Endothelial cell (in vitro differentiated cells): ENCODE results near the gene DLL1. TPM values are rescaled to one million over a fixed set of nuclear protein-coding genes. Genes with fewer than 3 reads are reported as not detected.

ENCODE experiments used
- DNase-seq: peaks from one replicate; pipeline ENCODE4 v3.0.0; 2021; ENCODE audit warnings: low spot score
- H3K27ac Mint-ChIP-seq: one replicate; pipeline ENCODE4 v1.8.0; 2021; ENCODE audit warnings: mixed read lengths, inconsistent platforms; ENCODE audit not compliant: unreplicated experiment
- H3K27me3 Mint-ChIP-seq: one replicate; pipeline ENCODE4 v1.8.0; 2021; ENCODE audit warnings: mild to moderate bottlenecking, moderate library complexity, mixed read lengths, inconsistent platforms; ENCODE audit not compliant: unreplicated experiment
- H3K36me3 Mint-ChIP-seq: one replicate; pipeline ENCODE4 v1.8.0; 2021; ENCODE audit warnings: mild to moderate bottlenecking, low read depth, mixed read lengths, inconsistent platforms; ENCODE audit not compliant: unreplicated experiment
- H3K4me1 Mint-ChIP-seq: one replicate; pipeline ENCODE4 v1.8.0; 2021; ENCODE audit warnings: mild to moderate bottlenecking, mixed read lengths, inconsistent platforms; ENCODE audit not compliant: unreplicated experiment
- H3K4me3 Mint-ChIP-seq: one replicate; pipeline ENCODE4 v1.8.0; 2021; ENCODE audit warnings: mild to moderate bottlenecking, mixed read lengths, inconsistent platforms; ENCODE audit not compliant: unreplicated experiment
- H3K9me3 Mint-ChIP-seq: one replicate; pipeline ENCODE4 v1.8.0; 2021; ENCODE audit warnings: mixed read lengths, inconsistent platforms; ENCODE audit not compliant: unreplicated experiment
- CTCF ChIP-seq: fragments of 200-600 bp; sonication (generic); IDR thresholded peaks from one replicate; pipeline ENCODE4 v1.5.0; 2021; ENCODE audit warnings: antibody characterized with exemption; ENCODE audit not compliant: unreplicated experiment
- total RNA-seq: library from RNA; stranded (reverse); fragmentation: NEBNext Ultra II Directional; extraction: Animal tissue kit (Norgen Biotek cat#: 25700); gene quantifications from one replicate; pipeline ENCODE4 v1.2.1, GENCODE V29; 2021; ENCODE audit not compliant: unreplicated experiment

DLL1 gene
- total RNA-seq, 1 donor from 2014 or later: 59.5 TPM

- TF ChIP-seq CTCF: no peak
- peaks cover 10% of the 10 kb centered on the region for H3K27me3 Mint-ChIP-seq
- H3K27ac Mint-ChIP-seq: no peak overlapping the region
- H3K4me3 Mint-ChIP-seq: no peak overlapping the region
- no peaks in the 10 kb centered on the region for H3K9me3 Mint-ChIP-seq
- peaks cover 6% of the 10 kb centered on the region for H3K36me3 Mint-ChIP-seq
- DNase-seq: no peak
- peaks cover 41% of the 10 kb centered on the region for H3K4me1 Mint-ChIP-seq
Measured at GRCh38 chr6:170276369-170277057, 14.4 kb downstream of the DLL1 start.

GRCh38 chr6:170274713-170275560 lies 15.9 kb downstream of the DLL1 start:
- H3K4me1 Mint-ChIP-seq: peaks cover 39% of the 10 kb centered on the region
- H3K36me3 Mint-ChIP-seq: no peaks in the 10 kb centered on the region
- no peak for TF ChIP-seq CTCF
- no peak overlapping the region for H3K4me3 Mint-ChIP-seq
- peaks cover 12% of the 10 kb centered on the region for H3K27me3 Mint-ChIP-seq
- H3K27ac Mint-ChIP-seq: no peak overlapping the region
- H3K9me3 Mint-ChIP-seq: no peaks in the 10 kb centered on the region
- DNase-seq: no peak

- H3K4me3 Mint-ChIP-seq: no peak overlapping the region
- peaks cover 32% of the 10 kb centered on the region for H3K4me1 Mint-ChIP-seq
- H3K36me3 Mint-ChIP-seq: no peaks in the 10 kb centered on the region
- peaks cover 12% of the 10 kb centered on the region for H3K27me3 Mint-ChIP-seq
- H3K9me3 Mint-ChIP-seq: no peaks in the 10 kb centered on the region
- no peak for TF ChIP-seq CTCF
- no peak for DNase-seq
- H3K27ac Mint-ChIP-seq: no peak overlapping the region
Measured at GRCh38 chr6:170273681-170274080, 17.2 kb downstream of the DLL1 start.

- no peak for DNase-seq
- TF ChIP-seq CTCF: no peak
- Mint-ChIP-seq H3K4me1 (peaks cover 27% of the 10 kb centered on the region), H3K9me3 (no peaks in the 10 kb centered on the region), H3K4me3 (no peak overlapping the region), H3K36me3 (no peaks in the 10 kb centered on the region), H3K27me3 (peaks cover 12% of the 10 kb centered on the region), H3K27ac (no peak overlapping the region)
Measured at GRCh38 chr6:170273191-170273590, 17.7 kb downstream of the DLL1 start.
